IPS DF 19.7 (cell line): ENCODE measurements around the gene MRPL4.
"Not testable (repeated sequence)": the region's sequence is repeated elsewhere in the genome, so short reads cannot be mapped to it uniquely, and the experiment has no call there.

ENCODE experiments used
- DNase-seq: peaks from one replicate; pipeline ENCODE4 v3.0.0-alpha.2; 2013; ENCODE audit warnings: low read depth, low spot score

MRPL4 gene

GRCh38 chr19:10260141-10260584 lies 8.1 kb downstream of the MRPL4 start:
- DNase-seq, result no peak

DNA sequence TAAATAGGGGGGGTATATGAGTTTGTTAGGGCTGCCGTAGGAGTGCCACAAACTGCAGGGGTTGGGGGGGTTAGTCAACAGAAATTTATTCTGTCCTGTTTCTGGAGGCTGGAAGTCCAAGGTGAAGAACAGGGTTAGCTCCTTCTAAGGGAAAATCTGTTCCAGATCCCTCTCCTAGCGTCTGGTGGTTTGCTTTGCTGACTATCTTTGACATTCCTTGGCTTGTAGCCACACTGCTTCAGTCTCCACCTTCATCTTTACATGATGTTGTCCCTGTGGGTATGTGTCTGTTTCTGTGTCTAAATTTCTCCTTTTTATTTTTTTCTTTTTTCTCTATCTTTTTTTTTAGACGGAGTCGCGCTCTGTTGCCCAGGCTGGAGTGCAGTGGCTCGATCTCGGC lies 10.8 kb downstream of the MRPL4 start:
- DNase-seq, result no peak

DNA sequence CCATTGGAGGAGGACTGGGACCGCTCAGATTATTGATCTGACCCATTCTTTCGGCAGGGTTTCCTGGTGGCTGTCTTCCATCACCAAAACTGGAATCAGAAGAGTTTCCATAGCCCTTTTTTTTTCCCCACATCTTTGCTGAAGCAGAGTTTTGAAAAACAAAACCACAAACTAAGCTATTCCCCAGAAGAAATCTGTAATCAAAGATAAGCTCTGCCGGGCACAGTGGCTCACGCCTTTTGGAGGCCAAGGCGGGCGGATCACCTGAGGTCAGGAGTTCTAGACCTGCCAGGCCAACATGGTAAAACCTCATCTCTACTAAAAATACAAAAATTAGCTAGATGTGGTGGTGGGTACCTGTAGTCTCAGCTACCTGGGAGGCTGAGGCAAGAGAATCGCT lies 14.7 kb downstream of the MRPL4 start:
- no peak for DNase-seq

- DNase-seq, result no peak
Measured at GRCh38 chr19:10268071-10268470, 16.1 kb downstream of the MRPL4 start.

DNA sequence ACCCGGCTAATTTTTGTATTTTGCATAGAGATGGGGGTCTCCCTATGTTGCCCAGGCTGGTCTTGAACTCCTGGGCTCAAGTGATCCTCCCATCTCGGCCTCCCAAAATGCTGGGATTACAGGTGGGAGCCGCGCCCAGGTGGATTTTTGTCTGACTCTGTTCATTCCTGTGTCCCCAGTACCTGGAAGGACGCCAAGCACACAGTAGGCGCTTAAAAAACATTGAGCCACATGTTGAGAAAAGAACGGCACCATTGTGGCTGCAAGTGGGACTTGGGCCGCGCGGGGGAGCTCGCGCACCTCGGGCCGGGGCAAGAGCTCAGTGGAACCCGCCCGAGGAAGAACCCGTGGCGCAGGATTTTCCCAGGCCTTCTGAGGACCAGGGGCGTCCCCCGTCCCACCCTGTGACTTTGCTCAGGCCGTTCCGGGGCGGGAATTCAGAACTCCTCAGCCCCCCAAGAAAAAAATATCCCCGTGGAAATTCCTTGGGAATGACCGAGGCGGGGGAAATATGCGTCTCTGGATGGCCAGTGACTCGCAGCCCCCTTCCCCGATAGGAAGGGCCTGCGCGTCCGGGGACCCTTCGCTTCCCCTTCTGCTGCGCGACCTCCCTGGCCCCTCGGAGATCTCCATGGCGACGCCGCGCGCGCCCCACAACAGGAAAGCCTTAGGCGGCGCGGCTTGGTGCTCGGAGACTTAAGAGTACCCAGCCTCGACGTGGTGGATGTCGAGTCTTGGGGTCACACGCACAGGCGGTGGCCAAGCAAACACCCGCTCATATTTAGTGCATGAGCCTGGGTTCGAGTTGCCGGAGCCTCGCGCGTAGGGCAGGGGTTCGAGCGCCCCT lies 17.5 kb downstream of the MRPL4 start:
- no peak for DNase-seq

DNA sequence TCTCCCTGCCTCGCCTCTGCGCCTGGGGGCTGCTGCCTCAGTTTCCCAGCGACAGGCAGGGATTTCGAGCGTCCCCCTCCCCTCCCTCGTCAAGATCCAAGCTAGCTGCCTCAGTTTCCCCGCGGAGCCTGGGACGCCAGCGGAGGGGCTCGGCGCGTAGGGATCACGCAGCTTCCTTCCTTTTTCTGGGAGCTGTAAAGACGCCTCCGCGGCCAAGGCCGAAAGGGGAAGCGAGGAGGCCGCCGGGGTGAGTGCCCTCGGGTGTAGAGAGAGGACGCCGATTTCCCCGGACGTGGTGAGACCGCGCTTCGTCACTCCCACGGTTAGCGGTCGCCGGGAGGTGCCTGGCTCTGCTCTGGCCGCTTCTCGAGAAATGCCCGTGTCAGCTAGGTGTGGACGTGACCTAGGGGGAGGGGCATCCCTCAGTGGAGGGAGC lies 18.2 kb downstream of the MRPL4 start:
- DNase-seq, result no peak

GRCh38 chr19:10270616-10271394 lies 18.8 kb downstream of the MRPL4 start, which contains the start of gene ICAM1:
ICAM1 (plus strand) TSS chr19:10271120; CDS start chr19:10271160, 40 bp downstream.
- DNase-seq, result no peak

GRCh38 chr19:10271543-10272086 lies 19.6 kb downstream of the MRPL4 start:
- DNase-seq, result no peak

- no peak for DNase-seq
Measured at GRCh38 chr19:10274589-10274988, 22.6 kb downstream of the MRPL4 start.

GRCh38 chr19:10277795-10278589 lies 26.0 kb downstream of the MRPL4 start:
- no peak for DNase-seq

GRCh38 chr19:10278935-10279334 lies 26.9 kb downstream of the MRPL4 start:
- no peak for DNase-seq

GRCh38 chr19:10279737-10280442 lies 27.9 kb downstream of the MRPL4 start:
- DNase-seq, result no peak

DNA sequence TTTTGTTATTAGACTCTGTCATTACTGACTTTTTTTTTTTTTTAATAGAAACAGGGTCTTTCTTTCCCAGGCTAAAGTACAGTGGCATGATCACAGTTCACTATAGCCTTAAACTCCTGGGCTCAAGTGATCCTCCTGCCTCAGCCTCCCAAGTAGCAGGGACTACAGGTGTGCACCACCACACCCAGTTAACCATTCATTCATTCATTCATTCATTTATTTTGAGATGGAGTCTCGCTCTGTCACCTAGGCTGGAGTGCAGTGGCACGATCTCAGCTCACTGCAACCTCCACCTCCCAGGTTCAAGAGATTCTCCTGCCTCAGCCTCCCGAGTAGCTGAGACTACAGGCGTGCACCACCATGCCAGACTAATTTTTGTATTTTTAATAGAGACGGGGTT lies 30.0 kb downstream of the MRPL4 start:
- not testable (repeated sequence) for DNase-seq

GRCh38 chr19:10283301-10284064 lies 31.5 kb downstream of the MRPL4 start:
- DNase-seq, result no peak

- DNase-seq, result no peak
Measured at GRCh38 chr19:10284065-10284959, 32.3 kb downstream of the MRPL4 start.

DNA sequence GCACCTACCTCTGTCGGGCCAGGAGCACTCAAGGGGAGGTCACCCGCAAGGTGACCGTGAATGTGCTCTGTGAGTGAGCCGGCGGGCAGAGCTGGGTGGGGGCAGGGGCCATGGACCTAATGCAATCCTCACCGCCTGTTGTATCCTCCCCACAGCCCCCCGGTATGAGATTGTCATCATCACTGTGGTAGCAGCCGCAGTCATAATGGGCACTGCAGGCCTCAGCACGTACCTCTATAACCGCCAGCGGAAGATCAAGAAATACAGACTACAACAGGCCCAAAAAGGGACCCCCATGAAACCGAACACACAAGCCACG lies 32.9 kb downstream of the MRPL4 start:
- DNase-seq, result no peak

GRCh38 chr19:10285393-10285792 lies 33.4 kb downstream of the MRPL4 start:
- no peak for DNase-seq

DNA sequence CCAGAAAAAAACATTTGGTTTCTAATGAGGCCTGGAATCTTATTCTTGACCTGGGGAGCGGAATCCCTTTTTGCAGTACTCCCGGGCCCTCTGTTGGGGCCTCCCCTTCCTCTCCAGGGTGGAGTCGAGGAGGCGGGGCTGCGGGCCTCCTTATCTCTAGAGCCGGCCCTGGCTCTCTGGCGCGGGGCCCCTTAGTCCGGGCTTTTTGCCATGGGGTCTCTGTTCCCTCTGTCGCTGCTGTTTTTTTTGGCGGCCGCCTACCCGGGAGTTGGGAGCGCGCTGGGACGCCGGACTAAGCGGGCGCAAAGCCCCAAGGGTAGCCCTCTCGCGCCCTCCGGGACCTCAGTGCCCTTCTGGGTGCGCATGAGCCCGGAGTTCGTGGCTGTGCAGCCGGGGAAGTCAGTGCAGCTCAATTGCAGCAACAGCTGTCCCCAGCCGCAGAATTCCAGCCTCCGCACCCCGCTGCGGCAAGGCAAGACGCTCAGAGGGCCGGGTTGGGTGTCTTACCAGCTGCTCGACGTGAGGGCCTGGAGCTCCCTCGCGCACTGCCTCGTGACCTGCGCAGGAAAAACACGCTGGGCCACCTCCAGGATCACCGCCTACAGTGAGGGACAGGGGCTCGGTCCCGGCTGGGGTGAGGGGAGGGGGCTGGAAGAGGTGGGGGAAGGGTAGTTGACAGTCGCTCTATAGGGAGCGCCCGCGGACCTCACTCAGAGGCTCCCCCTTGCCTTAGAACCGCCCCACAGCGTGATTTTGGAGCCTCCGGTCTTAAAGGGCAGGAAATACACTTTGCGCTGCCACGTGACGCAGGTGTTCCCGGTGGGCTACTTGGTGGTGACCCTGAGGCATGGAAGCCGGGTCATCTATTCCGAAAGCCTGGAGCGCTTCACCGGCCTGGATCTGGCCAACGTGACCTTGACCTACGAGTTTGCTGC lies 35.1 kb downstream of the MRPL4 start, which contains the start of gene ICAM4:
TSS of gene ICAM4 (plus strand) at position 153 of the 935 bp plus-strand sequence. CDS start at position 211, 58 bp downstream.
- no peak for DNase-seq
